ENCODE measurements around the gene MAPK10. TPM values are rescaled to one million over a fixed set of nuclear protein-coding genes. Genes with fewer than 3 reads are reported as not detected.
"Not testable (repeated sequence)": the region's sequence is repeated elsewhere in the genome, so short reads cannot be mapped to it uniquely, and the experiment has no call there.

MAPK10 gene
- total RNA-seq, 1 donor from 2014 or later, result 0.27 TPM

DNA sequence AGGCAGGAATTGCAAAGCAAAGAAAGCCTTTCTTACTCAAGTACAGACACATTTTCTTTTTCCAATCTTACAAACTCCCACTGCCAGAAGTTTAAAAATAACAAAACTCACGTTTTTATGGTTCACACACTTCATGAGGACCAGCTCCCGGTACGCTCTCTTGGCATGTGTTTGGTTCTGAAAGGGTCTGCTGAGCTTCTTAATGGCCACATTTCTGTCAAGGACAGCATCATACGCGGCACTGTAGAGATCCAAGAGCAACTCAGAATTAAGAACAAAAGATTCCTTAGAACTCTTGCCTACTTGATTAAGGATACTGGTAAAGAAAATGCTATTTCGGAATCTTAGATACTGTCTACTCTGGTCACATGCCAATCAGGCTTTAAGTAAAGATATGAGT, 252.7 kb downstream of the MAPK10 start:
- intact Hi-C loops (cut with micrococcal nuclease), result no loop called here

DNA sequence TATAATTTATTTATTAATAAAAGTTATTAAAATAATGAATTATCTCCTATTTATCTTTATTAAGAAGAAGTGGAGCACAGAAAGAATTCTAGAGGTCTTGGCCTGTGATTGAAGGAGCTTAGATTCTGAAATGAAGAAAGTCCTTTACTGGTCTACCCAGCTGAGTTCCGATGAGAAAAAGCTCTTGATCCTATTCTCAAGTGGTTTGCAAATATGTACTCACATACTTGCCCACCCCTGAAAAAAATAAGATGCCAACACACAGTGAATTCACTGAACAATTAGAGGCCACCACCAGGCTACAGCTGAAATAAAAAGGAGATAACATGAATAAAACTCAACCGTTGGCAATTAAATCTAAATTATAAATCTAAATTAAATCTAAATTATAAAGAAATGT, 253.4 kb downstream of the MAPK10 start:
- intact Hi-C loops (cut with micrococcal nuclease), result no loop called here

DNA sequence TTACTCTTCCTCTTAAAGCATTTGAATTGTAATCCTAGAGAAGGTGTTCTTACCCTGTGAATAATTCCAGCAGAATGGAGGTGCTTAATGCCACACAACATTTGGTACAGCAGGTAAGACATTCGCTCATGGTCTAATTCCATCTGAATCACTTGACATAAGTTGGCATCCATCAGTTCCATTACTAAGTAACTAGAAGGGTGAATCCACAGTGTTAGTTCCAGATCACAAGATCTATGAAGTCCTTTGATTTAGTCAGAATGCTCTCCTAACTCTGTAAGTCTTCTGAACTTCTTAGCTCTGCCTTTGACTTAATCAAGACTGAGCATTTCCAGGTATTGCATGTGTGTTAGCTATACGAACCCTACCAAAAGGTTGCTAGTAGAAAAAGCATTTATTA, 258.0 kb downstream of the MAPK10 start:
- intact Hi-C loops (cut with micrococcal nuclease), result no loop called here

DNA sequence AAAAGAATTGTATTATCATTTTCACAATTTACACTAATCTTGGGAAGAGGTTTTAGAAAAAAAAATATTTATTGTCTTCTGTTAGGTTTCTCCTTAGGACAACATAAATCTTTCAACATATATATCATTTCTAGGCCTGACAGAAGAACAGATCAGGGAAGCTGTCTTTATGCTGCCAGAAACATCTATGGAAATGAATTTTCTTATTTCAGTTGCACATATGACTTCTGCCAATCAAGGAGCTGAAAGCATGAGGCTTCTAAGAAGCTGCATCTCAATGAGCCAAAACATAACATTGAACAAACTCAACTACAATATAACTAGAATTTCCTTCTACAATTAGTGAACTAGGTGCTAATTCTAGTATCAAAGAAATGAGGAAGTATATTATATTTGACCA, 258.4 kb downstream of the MAPK10 start:
- intact Hi-C loops (cut with micrococcal nuclease), result no loop called here

DNA sequence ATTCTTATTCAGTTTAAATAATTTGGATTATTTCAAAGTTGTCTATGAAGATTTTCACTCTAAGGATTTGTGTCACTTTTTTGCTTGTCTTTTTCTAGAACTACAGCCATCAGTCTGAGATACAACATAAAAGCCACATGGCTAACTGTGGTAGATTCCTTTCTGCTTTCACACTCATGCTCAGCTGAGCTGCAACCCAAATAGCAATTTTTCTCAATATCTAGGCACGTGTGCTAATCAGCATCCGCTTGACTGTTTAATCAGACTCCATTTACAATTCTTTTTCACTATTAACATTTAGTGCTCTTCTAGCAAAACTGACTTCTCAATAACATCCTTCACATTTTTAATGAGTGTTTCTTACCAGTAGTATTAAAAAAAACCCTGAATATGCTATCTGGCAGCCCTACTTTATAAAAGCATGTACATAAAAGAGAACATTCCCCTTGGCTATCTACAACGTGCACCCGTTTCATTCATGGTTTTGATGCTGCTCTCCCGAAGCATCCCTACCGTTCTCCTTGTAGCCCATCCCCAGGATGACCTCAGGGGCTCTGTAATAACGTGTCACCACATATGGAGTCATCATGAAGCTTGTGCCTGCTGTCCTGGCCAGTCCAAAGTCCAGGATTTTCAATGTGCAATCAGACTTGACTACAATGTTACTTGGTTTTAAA, 259.2 kb downstream of the MAPK10 start:
- intact Hi-C loops (cut with micrococcal nuclease), result no loop called here

DNA sequence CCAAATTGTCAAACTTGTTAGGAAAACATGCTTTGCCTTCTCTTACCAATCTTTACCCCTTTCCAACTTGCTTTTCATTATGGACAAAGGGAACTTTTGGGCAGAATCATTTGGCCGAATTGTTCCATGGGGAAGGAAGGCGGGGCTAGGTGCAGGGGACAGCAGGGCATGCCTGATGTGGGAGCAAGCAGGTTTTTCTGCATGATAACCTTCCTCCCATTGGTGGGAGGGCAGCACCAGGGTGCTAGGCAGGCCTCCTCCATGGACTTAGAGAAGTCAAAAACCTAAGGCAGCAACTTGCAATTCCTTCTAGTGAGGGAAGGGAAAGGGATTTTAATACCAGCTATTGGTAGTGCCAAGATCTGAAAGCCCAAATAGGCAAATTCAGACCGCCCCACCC, 260.5 kb downstream of the MAPK10 start:
- intact Hi-C loops (cut with micrococcal nuclease), result no loop called here

DNA sequence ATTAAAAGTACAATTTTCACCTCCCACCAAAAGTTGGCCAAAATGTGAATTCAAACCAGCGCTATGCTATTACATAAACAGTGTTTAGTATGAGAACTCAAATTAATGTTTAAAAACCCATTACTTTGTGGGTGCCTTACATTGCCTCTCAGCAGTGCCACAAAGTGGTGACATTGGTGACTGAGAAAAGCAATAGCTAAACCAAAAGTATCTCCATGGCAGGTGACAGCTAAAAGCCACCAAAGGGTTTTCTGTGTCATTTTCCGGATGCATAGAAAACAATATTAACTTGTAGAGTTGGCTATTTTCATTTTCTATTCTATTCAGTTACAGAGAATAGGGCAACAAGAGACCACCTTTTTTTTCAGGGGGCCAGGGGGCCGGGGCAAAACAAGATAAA, 261.2 kb downstream of the MAPK10 start:
- intact Hi-C loops (cut with micrococcal nuclease), result no loop called here

DNA sequence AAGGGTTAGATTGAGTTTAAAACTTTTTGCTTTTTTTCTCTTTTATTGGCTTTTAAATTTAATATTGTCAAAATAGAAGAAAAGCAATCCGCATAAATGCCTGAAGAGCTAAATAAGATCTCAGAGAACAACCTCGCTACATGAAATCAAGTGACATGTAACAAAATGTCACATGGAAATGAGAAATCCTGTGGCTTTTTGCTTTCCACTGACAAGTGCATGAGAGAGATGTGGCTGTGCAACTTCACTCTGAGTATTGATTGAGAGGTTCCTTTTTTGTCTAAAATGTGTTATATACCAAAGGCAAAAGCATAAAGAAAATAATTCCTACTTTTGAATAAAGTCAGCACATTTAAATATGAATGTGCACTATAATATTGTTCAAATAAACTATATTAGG, 263.5 kb downstream of the MAPK10 start:
- intact Hi-C loops (cut with micrococcal nuclease), result no loop called here

DNA sequence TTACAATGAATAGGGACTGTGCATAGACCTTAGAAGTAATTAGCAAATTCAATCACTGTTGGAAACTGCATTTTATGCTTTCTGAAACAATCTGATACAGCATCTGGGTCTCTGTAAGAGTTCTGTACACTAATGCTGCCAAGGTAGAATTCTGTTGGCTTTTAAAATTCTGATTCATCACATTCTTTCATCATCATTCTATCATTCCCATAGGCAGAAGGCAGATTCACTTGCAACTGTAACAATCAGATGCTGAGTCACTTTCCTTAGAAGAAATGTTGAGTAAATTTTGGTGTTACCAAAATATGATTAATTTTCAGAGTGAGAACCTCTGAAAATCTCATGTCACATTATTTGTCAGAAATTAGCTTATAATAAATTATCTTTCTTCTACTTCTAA, 267.2 kb downstream of the MAPK10 start:
- intact Hi-C loops (cut with micrococcal nuclease), result no loop called here

DNA sequence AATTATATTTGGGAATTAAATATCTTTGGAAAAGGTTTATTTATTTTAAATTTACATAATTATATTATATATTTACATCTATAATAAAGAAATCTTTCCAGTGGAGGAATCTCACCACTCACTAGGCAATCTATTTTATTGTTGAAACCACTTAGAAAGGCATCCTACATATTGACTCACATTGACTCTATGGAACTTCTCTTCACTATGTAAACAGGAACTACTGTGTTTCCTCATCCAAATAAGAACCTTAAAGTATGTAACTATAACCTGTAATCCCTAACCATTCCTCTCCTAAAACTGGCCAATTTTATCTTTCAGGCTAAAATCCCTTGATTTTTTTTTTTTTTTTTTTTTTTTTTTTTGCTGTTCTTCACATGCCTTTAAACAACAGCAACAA, 268.7 kb downstream of the MAPK10 start:
- intact Hi-C loops (cut with micrococcal nuclease), result no loop called here

DNA sequence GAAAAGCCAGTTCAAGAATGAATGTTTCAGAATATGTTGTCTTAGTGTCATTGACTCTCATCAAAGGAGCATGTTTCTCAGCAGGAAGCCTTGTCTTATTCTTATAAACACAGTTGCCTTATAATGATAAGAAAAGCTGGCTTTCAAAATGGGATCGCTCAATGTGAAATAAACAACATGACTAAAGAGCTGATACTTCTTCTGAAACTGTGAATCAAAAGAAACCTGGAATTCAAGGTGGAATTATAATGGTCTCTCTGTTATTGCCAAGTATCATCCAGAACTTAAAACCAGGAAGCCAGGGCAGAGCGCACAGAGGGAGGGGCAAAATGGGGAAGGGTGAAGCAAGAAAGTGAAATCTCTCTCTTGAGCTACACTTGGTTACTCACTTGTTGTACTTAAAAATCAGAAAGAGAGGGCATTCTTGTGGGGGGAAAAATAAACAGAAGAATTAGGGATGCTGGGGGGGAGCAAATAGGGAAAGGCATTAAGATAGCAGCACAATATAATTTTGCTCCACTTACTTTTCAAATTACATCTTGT, 270.0 kb downstream of the MAPK10 start:
- intact Hi-C loops (cut with micrococcal nuclease), result no loop called here

DNA sequence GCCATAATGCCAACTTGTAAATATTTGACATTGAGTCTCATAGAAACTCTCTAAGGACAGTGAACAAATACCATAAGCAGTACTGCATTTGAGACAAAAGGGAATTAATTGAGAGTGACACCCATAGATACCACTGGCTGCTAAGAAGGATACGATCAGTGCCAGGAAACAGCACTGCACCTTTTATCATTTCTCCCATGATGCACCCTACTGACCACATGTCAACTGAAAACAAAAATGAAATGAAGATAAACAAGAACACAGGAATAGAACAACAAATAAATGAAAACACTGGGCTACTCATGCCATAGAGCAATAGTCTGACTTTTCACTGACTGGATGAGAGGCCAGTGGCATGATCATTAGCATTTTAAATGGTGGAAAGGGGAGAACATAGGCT, 270.8 kb downstream of the MAPK10 start:
- intact Hi-C loops (cut with micrococcal nuclease), result no loop called here

DNA sequence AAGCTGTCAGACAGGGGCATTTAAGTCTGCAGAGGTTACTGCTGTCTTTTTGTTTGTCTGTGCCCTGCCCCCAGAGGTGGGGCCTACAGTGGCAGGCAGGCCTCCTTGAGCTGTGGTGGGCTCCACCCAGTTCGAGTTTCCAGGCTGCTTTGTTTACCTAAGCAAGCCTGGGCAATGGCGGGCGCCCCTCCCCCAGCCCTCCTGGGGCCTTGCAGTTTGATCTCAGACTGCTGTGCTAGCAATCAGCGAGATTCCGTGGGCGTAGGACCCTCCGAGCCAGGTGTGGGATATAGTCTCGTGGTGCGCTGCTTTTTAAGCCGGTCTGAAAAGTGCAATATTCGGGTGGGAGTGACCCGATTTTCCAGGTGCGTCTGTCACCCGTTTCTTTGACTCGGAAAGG, 284.1 kb downstream of the MAPK10 start:
- intact Hi-C loops (cut with micrococcal nuclease), result not testable (repeated sequence)

DNA sequence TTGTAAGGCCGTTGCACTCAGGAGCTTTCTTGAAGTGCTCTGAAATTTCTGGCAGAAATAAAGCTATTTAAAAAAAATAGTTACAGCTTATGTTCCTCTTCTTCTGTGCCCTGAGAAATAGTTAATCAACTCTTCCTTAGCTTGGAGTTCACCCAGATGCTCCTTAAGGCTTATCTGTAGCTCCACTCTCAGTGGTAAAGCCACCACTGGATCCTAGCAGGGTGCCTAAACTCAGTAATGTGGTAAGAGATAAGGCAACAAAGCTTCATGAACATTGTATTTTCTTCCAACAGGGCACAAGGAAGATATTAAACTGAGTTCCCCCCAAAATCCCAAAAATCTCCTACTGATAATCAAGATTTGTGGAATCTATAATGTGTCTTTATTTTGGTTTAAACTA, 299.5 kb downstream of the MAPK10 start:
- intact Hi-C loops (cut with micrococcal nuclease), result no loop called here

DNA sequence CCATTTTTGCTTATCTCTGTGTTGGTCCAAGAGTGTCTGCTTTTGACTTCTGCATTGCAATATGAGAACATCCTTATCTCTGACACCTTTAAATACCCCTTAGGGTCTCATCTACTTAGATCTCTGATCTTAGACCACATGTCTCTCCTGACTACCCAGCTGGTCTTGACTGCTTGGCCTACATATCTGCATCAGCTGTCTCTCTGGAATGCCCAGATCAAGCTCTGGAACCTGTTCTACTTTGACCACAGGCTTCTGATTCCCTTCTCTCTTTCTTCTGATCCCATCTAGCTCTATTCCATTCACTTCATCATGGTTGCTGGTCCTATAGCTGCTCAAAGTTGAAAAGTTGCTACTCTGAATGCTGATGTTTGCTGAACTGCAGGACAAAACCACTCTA, 301.2 kb downstream of the MAPK10 start:
- intact Hi-C loops (cut with micrococcal nuclease), result no loop called here

DNA sequence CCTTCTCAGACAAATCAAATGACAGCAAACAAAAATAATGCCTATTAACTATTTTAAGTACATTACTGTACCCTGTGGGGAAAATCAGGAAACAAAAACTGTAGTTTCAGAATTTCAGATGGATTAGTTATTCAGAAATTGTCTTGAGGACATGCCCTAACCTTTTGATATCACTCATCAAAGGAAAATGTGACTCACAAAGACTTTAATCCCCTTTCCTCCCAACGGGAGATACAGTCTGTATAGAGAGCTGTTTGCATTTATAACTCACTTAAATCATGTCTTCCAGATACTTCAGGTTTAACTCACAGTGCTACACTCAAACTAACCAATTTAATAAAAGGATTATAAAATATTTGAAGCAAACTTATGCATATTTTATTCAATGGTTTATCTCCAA, 304.0 kb downstream of the MAPK10 start:
- intact Hi-C loops (cut with micrococcal nuclease), result no loop called here

DNA sequence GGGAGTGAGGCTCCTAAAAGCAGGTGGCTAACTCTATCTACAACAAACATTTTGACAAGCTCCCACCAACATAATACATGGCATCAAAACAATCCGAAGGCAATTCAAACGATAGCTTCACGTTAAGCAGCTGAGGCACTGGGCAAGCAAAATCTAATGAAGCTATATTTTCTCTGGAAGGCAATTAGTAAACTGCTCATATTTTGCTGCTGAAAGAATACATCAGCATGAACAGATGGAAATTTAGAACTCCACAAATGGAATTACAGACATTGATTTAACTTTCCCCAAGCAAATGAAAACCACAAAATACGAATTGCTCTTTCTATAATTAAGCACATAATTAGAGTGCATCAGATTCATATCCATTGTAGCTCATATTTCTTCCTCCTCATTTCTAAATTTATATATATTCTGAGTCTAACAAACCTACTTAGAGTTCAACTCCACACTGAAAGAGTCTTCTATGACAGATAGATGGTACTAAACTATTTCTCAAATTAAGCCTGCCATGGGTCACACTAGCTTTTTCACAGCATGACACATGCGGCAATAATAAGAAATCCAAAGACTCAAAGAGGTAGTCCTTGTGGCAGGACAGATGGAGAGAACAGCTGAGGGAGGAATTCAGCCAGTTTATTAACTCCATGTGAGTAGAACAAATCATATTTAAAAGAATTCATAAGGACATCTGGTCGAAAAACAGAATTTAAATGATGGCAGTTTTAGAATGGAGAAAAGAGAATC, 305.4 kb downstream of the MAPK10 start:
- intact Hi-C loops (cut with micrococcal nuclease), result no loop called here

DNA sequence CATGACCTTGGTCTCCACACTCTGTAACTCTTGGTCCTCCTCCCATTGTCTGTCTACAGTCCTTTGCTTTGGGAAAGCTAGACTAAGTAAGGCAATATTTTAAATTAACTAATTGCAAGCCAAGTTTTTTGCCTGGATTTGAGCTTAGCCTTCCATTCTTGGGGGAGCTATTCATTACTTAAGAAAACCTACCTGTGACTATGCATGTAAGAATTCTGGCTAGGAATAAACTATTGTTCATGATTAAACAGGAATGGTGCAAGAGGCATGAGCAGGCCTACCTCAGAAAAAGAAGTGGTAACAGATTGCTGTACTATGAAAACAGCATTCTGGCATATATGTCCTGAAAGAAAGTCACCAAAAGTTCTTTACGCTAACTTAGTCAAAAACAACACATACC, 309.4 kb downstream of the MAPK10 start:
- intact Hi-C loops (cut with micrococcal nuclease), result no loop called here

DNA sequence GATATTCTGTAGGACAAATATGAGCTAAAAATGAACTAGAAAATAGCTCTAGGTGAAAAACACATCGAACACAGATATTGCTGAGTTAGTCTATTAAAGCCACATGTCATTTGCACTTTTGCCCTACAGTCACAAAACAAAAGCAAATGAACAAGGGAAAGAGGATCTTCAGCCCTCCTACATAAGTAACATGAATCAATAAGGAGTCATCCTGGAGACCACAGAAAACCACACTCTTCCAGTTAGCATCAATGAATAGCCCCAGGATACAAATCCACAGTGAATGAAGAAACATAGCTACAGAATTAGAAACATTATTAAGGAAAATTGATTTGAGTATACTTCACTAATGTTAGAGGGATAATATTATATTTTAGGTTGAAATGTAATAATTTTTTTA, 311.4 kb downstream of the MAPK10 start:
- intact Hi-C loops (cut with micrococcal nuclease), result no loop called here

DNA sequence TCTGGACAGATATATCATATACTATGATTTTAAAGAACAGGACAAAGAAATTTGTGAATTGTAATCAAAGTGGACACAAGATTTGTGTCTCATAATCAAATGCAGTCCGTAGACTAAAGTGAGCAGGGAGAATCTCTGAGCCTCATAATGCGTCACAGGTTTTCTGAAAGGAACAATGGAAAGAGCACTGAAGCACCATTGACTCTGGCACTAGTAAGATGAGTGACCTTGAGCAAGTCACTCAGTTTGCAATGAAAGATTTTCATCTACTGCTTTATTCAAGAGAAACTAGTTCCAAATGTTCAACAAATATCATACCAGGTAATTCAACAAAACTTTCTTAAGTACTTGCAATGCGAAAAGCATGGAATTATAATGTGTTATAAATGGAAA, 315.3 kb downstream of the MAPK10 start:
- intact Hi-C loops (cut with micrococcal nuclease), result loop anchor here (5.0 kb wide), 1 partner anchor 897 kb away; no protein-coding TSS in a partner anchor

DNA sequence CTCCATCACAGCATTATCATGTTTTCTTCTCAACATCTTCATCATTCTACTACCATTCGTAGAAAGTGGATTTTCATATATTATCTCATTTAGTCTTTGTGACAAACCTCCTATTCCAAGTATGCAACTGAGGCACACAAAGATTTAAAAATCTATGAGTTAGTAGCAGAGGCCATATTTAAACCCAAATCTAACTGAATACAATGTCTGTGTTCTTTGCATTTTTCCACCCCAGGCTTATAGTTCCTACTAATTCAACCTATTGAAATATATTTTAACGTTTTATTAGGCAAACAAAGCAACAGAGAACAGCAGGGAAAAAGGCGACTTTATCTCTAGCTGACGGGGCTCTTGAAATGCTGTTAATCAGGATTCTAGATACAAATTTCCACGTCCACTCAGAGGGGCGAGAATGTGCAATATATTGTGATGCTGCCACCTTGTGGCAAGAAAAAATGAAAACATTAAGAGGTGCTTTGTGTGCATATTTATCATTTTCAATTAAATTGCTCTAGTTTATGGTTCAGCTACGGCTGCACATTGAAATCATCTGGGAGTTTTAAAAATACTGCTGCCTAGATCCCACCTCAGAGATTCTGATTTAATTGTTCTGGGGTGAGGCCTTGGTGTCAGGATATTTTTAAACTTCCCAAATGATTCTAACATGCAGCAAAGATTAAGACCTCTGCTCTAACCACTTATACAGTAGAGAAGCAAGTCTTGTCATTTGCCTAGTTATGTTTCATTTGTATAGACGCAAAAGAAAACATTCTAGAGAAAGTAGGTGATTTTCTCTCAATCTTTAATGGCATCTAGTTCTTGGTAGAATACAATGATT, 315.9 kb downstream of the MAPK10 start:
- intact Hi-C loops (cut with micrococcal nuclease), result loop anchor here (5.0 kb wide), 1 partner anchor 897 kb away; no protein-coding TSS in a partner anchor

DNA sequence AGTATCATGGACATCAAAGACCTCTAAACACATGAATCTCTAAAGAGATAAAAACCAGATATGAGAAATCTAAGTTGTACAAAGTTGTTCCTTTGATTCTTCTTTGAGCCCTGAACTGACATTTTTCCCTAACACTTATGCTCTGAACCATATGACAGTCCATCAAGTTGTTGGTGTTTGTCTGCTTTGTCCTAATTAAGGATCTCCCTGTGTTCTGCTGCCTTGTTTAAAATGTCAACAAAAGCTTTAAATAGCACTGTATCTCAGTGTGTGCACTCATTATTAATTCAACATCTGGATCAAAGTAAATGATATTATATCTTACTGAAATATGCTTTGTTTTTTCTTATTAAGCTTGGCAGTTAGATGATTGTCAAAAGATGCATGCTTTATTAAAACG, 321.8 kb downstream of the MAPK10 start:
- intact Hi-C loops (cut with micrococcal nuclease), result no loop called here

Measured in T-helper 2 cell treated with Interferon-gamma antibody and Interleukin-4, amounts not matched to agents 100 ng/mL and 5 ng/mL, for 36 hours (primary cell).